Measurements from ENCODE around the gene ABCB6.

The ABCB6 gene

DNA sequence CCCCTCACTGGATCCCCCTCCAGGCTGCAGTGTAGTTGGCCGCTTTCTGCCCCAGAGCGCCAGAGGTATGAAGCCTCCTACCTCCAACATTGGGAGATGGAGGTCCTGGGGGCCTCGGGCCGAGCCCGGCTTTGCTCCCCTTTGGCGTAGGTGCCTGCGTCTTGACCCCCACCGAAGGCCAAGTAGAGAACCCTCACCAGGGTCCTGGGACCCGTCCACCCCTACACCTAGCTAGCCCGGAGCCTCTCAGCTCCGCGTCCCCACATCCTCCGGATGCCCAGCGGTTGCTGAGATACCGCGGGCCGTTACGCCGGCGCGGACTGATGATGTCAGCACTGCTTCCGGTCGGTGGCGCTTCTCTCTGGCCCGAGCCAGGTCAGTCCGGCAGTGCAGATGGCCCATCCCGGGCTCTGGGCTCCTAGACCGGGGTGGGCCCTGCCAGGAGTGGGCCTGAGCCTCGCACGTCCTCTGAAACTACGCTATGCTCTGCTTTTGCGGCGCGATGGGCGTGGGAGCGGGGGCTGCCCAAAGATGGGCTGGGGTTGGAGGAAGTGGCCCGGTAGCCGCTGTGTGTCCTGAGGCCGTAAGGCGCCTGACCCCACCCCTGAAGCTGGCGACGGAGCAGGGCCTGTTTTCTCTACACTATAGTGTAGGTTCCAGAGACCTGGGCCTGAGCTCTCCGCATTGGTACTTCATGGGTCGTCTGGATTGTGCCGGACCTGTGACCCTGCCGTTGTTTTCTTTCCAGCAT lies 26.6 kb upstream of the ABCB6 start, which contains the start of the genes GLB1L and STK16:
TSS of gene GLB1L (minus strand) at position 297 of the 751 bp plus-strand sequence. CDS start 1,871 bp downstream, outside the sequence.
TSS of gene STK16 (plus strand) at position 332 of the 751 bp plus-strand sequence. CDS start 521 bp downstream, outside the sequence.
- Histone ChIP-seq H3K27ac (ENCODE audit: extremely low read depth, low read depth, low read length) (peak within 1 kb of the TSS; percentile 85), H3K4me1 (ENCODE audit: control insufficient read depth, insufficient read depth, low read length) (peaks cover 10% of the 10 kb centered on the region), H3K4me3 (ENCODE audit: low read depth, low read length) (peak within 1 kb of the TSS; percentile 94), H3K9me3 (ENCODE audit: control insufficient read depth, insufficient read depth, low read depth, low read length) (no peaks in the 10 kb centered on the region), H3K36me3 (ENCODE audit: control insufficient read depth in 2 of 2, insufficient read depth in 1 of 2, low read length in 2 of 2) (peaks cover 0 to 31% of the 10 kb centered on the region in 2 experiments; a peak in 1 of 3 replicates)
- CTCF ChIA-PET = interaction anchor here (0.5 to 3.2 kb wide), 11 partner anchors 15 to 265 kb away, joined by 3 to 35 read pairs (median 3); partner anchors contain the start of genes ANKZF1, CNPPD1 and DNAJB2
- POLR2A ChIA-PET = interaction anchor here (0.6 to 2.3 kb wide), 18 partner anchors 10 to 336 kb away, joined by 3 to 17 read pairs (median 4); partner anchors contain the start of genes ABCB6, ANKZF1, ATG9A and CNPPD1
- TF ChIP-seq ZNF391 (tag by site-specific recombination; IDR thresholded peaks at IDR 0.05; ENCODE audit: borderline replicate concordance, low read depth) = no peak
- TF ChIP-seq BCL11B (tag by site-specific recombination; IDR thresholded peaks at IDR 0.05; ENCODE audit: low read depth) = peak; percentile 88; the same call in 1 of the 2 replicates
- TF ChIP-seq ZNF555 (tag by site-specific recombination; conservative IDR thresholded peaks at IDR 0.05) = no peak
- no peak for TF ChIP-seq ZNF184 (tag by site-specific recombination; IDR thresholded peaks at IDR 0.05)
- peak; percentile 49; the same call in 1 of the 2 replicates for TF ChIP-seq ZNF394 (tag by site-specific recombination; IDR thresholded peaks at IDR 0.05; ENCODE audit: borderline replicate concordance)
- TF ChIP-seq, protein P1, sequence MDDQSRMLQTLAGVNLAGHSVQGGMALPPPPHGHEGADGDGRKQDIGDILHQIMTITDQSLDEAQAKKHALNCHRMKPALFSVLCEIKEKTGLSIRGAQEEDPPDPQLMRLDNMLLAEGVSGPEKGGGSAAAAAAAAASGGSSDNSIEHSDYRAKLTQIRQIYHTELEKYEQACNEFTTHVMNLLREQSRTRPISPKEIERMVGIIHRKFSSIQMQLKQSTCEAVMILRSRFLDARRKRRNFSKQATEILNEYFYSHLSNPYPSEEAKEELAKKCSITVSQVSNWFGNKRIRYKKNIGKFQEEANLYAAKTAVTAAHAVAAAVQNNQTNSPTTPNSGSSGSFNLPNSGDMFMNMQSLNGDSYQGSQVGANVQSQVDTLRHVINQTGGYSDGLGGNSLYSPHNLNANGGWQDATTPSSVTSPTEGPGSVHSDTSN (CRISPR knock-in tag; IDR thresholded peaks at IDR 0.05) = peak; percentile 86
- TF ChIP-seq, protein P2, sequence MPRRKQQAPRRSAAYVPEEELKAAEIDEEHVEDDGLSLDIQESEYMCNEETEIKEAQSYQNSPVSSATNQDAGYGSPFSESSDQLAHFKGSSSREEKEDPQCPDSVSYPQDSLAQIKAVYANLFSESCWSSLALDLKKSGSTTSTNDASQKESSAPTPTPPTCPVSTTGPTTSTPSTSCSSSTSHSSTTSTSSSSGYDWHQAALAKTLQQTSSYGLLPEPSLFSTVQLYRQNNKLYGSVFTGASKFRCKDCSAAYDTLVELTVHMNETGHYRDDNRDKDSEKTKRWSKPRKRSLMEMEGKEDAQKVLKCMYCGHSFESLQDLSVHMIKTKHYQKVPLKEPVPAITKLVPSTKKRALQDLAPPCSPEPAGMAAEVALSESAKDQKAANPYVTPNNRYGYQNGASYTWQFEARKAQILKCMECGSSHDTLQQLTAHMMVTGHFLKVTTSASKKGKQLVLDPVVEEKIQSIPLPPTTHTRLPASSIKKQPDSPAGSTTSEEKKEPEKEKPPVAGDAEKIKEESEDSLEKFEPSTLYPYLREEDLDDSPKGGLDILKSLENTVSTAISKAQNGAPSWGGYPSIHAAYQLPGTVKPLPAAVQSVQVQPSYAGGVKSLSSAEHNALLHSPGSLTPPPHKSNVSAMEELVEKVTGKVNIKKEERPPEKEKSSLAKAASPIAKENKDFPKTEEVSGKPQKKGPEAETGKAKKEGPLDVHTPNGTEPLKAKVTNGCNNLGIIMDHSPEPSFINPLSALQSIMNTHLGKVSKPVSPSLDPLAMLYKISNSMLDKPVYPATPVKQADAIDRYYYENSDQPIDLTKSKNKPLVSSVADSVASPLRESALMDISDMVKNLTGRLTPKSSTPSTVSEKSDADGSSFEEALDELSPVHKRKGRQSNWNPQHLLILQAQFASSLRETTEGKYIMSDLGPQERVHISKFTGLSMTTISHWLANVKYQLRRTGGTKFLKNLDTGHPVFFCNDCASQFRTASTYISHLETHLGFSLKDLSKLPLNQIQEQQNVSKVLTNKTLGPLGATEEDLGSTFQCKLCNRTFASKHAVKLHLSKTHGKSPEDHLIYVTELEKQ (tag by site-specific recombination; IDR thresholded peaks at IDR 0.05; ENCODE audit: borderline replicate concordance) = no peak
- TF ChIP-seq, protein P3, sequence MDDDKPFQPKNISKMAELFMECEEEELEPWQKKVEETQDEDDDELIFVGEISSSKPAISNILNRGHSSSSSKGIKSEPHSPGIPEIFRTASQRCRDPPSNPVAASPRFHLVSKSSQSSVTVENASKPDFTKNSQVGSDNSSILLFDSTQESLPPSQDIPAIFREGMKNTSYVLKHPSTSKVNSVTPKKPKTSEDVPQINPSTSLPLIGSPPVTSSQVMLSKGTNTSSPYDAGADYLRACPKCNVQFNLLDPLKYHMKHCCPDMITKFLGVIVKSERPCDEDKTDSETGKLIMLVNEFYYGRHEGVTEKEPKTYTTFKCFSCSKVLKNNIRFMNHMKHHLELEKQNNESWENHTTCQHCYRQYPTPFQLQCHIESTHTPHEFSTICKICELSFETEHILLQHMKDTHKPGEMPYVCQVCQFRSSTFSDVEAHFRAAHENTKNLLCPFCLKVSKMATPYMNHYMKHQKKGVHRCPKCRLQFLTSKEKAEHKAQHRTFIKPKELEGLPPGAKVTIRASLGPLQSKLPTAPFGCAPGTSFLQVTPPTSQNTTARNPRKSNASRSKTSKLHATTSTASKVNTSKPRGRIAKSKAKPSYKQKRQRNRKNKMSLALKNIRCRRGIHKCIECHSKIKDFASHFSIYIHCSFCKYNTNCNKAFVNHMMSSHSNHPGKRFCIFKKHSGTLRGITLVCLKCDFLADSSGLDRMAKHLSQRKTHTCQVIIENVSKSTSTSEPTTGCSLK (tag by site-specific recombination; IDR thresholded peaks at IDR 0.05) = no peak
- TF ChIP-seq ZNF654 (tag by site-specific recombination; IDR thresholded peaks at IDR 0.05; ENCODE audit: low read depth) = no peak
- TF ChIP-seq MEIS1 (CRISPR knock-in tag; IDR thresholded peaks at IDR 0.05; ENCODE audit: borderline replicate concordance) = no peak
- no peak for TF ChIP-seq ZNF560 (tag by site-specific recombination; IDR thresholded peaks at IDR 0.05; ENCODE audit: borderline replicate concordance)
- TF ChIP-seq ZNF433 (tag by site-specific recombination; IDR thresholded peaks at IDR 0.05; ENCODE audit: low read depth) = no peak
- TF ChIP-seq ZNF239 (tag by site-specific recombination; IDR thresholded peaks at IDR 0.05) = no peak
- TF ChIP-seq, protein P4, sequence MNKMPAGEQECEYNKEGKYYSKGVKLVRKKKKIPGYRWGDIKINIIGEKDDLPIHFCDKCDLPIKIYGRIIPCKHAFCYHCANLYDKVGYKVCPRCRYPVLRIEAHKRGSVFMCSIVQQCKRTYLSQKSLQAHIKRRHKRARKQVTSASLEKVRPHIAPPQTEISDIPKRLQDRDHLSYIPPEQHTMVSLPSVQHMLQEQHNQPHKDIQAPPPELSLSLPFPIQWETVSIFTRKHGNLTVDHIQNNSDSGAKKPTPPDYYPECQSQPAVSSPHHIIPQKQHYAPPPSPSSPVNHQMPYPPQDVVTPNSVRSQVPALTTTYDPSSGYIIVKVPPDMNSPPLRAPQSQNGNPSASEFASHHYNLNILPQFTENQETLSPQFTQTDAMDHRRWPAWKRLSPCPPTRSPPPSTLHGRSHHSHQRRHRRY (tag by site-specific recombination; IDR thresholded peaks at IDR 0.05) = no peak
- TF ChIP-seq OVOL3 (tag by site-specific recombination; IDR thresholded peaks at IDR 0.05) = peak; percentile 80; the same call in 1 of the 2 replicates
- no peak for TF ChIP-seq ZNF366 (tag by site-specific recombination; conservative IDR thresholded peaks at IDR 0.05)
- TF ChIP-seq HOXD13 (CRISPR knock-in tag; IDR thresholded peaks at IDR 0.05; ENCODE audit: borderline replicate concordance) = no peak
- no peak for TF ChIP-seq ZNF292 (tag by site-specific recombination; IDR thresholded peaks at IDR 0.05; ENCODE audit: borderline replicate concordance, low read depth)
- no peak for TF ChIP-seq ZBTB20 (tag by site-specific recombination; IDR thresholded peaks at IDR 0.05)
- TF ChIP-seq ZNF335 (tag by site-specific recombination; conservative IDR thresholded peaks at IDR 0.05) = peak; percentile 90
- TF ChIP-seq KLF8 (tag by site-specific recombination; IDR thresholded peaks at IDR 0.05) = peak; percentile 57; the same call in 1 of the 2 replicates
- TF ChIP-seq ZNF248 (tag by site-specific recombination; IDR thresholded peaks at IDR 0.05) = no peak
- no peak for TF ChIP-seq ZNF133 (tag by site-specific recombination; IDR thresholded peaks at IDR 0.05)
- TF ChIP-seq, protein P5, sequence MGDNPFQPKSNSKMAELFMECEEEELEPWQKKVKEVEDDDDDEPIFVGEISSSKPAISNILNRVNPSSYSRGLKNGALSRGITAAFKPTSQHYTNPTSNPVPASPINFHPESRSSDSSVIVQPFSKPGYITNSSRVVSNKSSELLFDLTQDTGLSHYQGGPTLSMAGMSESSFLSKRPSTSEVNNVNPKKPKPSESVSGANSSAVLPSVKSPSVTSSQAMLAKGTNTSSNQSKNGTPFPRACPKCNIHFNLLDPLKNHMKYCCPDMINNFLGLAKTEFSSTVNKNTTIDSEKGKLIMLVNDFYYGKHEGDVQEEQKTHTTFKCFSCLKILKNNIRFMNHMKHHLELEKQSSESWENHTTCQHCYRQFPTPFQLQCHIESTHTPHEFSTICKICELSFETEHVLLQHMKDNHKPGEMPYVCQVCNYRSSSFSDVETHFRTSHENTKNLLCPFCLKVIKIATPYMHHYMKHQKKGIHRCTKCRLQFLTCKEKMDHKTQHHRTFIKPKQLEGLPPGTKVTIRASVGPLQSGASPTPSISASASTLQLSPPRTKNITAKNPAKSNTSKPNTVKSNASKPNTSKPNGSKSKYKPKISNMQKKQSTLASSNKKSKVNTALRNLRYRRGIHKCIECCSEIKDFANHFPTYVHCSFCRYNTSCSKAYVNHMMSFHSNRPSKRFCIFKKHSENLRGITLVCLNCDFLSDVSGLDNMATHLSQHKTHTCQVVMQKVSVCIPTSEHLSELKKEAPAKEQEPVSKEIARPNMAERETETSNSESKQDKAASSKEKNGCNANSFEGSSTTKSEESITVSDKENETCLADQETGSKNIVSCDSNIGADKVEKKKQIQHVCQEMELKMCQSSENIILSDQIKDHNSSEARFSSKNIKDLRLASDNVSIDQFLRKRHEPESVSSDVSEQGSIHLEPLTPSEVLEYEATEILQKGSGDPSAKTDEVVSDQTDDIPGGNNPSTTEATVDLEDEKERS (tag by site-specific recombination; IDR thresholded peaks at IDR 0.05) = no peak
- TF ChIP-seq ZNF629 (tag by site-specific recombination; IDR thresholded peaks at IDR 0.05) = peak; percentile 79
- no peak for TF ChIP-seq ZNF521 (tag by site-specific recombination; IDR thresholded peaks at IDR 0.05)
